Measurements from ENCODE around the gene ALDH1L1. TPM values are rescaled to one million over a fixed set of nuclear protein-coding genes. Genes with fewer than 3 reads are reported as not detected.

Gene ALDH1L1
- total RNA-seq, 6 donors from 2014 or later = 2.4 to 11.5 (median 4.7) TPM

DNA sequence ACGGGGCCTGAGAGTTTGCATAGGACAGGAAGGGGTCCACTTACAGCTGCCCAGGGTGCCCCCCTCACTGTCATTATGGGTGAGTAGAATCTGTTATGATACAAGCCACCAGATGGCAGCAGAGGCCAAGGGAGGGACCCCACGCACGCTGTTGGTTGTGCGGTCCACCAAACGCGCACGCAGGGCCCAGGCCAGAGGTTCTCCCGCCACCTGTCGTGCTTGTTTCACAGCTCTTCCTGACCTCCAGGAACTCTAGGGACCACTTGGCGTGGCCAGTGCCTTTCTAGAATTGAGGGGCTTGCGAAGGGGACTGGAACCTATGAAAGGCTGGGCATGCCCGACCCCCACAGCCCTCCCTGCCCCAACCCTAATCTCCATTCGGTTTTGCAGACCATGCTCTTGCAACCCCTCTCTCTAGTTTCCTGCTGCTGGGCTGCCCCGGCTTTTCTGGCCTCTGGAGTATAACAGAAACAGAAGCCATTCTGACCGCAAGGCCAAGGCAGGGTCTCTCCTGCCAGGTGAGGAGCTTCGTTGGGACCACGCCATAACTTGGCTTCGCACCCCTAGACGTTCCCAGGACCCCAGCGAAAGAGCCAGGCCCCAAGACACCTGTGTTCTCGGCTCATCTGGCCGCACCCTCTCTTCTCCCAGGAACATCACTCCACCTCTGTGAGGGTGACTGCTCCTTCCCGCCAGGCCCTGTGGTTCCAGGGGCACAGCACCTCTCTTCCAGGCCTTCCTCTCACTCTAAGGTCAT lies 46.0 kb downstream of the ALDH1L1 start:
- H3K9me3 ChIP-seq = no peaks in the 10 kb centered on the region
- no peaks in the 10 kb centered on the region for H3K36me3 ChIP-seq
- peaks cover 0 to 14% (median 6%) of the 10 kb centered on the region in 4 donors for H3K4me1 ChIP-seq
- H3K27ac ChIP-seq = no peak overlapping the region
- H3K27me3 ChIP-seq = no peaks in the 10 kb centered on the region
- peak; percentile 42 to 71 for DNase-seq
- peak; percentile 25 to 73 for ATAC-seq (ENCODE audit: low FRiP score in 2 of 2)
- no peak overlapping the region for H3K4me3 ChIP-seq
- TF ChIP-seq POLR2AphosphoS5 (IDR thresholded peaks at IDR 0.05) (no peak), EP300 (IDR thresholded peaks at IDR 0.05) (no peak), POLR2A (IDR thresholded peaks at IDR 0.05) (no peak)
- TF ChIP-seq, protein P1, sequence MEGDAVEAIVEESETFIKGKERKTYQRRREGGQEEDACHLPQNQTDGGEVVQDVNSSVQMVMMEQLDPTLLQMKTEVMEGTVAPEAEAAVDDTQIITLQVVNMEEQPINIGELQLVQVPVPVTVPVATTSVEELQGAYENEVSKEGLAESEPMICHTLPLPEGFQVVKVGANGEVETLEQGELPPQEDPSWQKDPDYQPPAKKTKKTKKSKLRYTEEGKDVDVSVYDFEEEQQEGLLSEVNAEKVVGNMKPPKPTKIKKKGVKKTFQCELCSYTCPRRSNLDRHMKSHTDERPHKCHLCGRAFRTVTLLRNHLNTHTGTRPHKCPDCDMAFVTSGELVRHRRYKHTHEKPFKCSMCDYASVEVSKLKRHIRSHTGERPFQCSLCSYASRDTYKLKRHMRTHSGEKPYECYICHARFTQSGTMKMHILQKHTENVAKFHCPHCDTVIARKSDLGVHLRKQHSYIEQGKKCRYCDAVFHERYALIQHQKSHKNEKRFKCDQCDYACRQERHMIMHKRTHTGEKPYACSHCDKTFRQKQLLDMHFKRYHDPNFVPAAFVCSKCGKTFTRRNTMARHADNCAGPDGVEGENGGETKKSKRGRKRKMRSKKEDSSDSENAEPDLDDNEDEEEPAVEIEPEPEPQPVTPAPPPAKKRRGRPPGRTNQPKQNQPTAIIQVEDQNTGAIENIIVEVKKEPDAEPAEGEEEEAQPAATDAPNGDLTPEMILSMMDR (IDR thresholded peaks at IDR 0.05) = peak; percentile 54 to 83 (median 72)
- 45 to 86% methylated on average over 10 to 23 of the region's 23 CpGs for WGBS, 2 donors

DNA sequence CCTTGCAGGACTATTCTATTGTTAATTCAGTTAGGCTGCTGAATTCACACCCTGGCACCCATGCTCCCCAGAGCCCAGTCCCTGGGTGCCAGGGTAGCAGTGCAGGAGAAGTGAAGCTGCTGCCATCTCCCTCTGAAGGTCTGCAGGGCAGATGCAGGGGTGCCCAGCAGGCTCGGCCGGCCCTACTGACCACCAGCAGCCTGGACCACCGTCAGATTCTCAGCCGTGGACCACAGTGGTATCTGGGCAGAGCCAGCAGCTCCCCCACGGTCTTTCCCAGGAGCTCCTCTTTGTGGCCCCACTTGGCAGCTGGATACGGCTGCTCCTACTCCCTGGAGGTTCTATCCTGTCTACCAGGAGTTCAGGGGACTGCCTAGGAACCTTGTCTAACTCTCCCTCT lies 46.8 kb downstream of the ALDH1L1 start:
- WGBS, 2 donors = 57 to 62% methylated on average over 5 to 6 of the region's 6 CpGs
- no peaks in the 10 kb centered on the region for H3K27me3 ChIP-seq

DNA sequence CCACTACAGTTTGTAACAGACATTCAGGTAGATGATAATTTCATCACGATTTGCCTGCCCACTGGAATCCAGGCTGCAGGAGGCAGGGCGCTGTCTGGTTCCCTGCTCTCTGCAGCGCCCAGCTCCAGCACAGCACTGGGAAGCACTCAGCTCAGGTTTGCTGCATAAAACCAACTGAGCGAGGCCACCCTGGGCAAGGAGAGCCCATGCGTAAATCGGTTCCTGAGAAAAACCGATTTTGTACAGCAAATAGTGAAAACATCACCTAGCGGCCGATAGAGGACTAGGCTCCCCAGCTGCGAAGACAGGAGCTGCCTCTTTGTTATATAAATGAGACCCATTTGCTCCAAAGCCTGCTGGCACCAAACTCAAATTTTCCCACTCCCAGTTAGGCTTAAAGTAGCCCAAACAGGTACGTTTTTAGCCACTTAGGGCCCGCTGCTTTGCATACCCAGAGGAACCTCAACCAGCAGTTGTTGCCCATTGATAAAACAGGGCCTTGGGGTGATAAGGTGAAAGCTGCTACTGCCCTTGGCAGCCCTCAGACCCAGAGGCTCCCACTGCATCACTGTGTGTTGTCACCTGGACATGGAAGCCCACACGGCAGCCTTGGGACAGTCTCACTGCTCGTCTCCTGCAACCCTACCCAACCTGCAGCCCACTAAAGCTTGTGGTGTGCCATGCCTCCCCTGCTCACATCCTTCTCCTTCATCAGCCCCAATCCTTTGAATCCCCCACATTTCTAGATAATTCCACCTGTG lies 47.5 kb downstream of the ALDH1L1 start:
- TF ChIP-seq POLR2A (IDR thresholded peaks at IDR 0.05) = no peak
- TF ChIP-seq, protein P1 (IDR thresholded peaks at IDR 0.05) = no peak
- no peak for TF ChIP-seq EP300 (IDR thresholded peaks at IDR 0.05)
- ATAC-seq (ENCODE audit: low FRiP score in 2 of 2) (no peak), DNase-seq (peak in 1 of 2 donors; percentile 15)
- 64 to 72% methylated on average over 13 to 14 of the region's 14 CpGs for WGBS, 2 donors
- Histone ChIP-seq H3K27me3 (no peaks in the 10 kb centered on the region), H3K4me1 (peaks cover 0 to 20% (median 10%) of the 10 kb centered on the region in 4 donors), H3K4me3 (no peak overlapping the region), H3K9me3 (no peaks in the 10 kb centered on the region), H3K27ac (no peak overlapping the region), H3K36me3 (no peaks in the 10 kb centered on the region)

More for the DNA sequence above, 46.8 kb downstream of the ALDH1L1 start:
- ATAC-seq (ENCODE audit: low FRiP score in 2 of 2) = no peak
- Histone ChIP-seq H3K27ac (no peak overlapping the region), H3K9me3 (no peaks in the 10 kb centered on the region), H3K36me3 (no peaks in the 10 kb centered on the region), H3K4me1 (peaks cover 0 to 20% (median 10%) of the 10 kb centered on the region in 4 donors), H3K4me3 (no peak overlapping the region)
- peak in 1 of 2 donors; percentile 14 for DNase-seq
- TF ChIP-seq POLR2A (IDR thresholded peaks at IDR 0.05) (no peak), POLR2AphosphoS5 (IDR thresholded peaks at IDR 0.05) (no peak), EP300 (IDR thresholded peaks at IDR 0.05) (no peak)
- TF ChIP-seq, protein P1 (IDR thresholded peaks at IDR 0.05) = no peak

DNA sequence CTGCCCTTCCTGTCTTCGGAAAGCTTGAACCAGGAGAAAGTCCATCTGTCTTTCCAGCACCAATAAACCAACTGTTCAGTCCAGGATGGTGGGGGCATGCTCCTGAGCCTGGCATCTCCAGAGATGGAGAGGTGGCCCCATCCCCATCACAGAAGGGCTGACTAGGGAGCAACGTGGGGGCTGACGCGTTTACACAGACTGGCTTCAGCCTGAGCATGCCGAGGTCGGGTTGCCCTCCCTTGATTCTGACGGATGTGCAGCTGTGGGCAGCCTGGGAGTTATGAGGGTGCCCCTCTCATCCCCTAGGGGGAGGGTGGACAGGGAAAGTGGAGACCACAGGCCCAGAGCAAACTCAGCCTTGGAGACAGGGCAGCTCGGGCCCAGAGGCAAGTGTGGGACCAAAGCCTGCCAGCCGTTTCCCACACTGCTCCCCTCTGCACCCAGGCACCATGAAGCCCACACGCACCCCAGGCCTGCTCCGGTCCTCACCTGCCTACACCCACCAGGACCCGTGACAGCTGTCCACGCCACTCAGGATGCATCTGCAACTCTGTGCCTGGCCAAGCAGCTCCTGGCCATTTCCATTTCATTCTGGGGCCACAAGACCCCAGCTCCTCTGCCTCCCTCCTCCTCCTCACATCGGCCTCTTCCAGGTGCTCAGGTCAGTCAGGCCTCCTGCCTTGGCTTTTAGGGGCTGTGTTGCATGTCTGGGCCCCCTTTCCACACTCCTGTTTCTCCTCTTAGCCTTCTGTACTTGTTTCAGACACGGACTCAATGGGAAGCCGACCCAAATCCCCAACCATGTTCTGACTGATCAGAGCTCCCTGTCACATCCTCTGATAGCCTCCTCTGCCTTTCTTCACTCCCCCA lies 48.3 kb downstream of the ALDH1L1 start:
- WGBS, 2 donors = 80 to 81% methylated on average over 7 to 15 of the region's 16 CpGs
- Histone ChIP-seq H3K4me3 (no peak overlapping the region), H3K4me1 (peaks cover 0 to 20% (median 10%) of the 10 kb centered on the region in 4 donors), H3K9me3 (no peaks in the 10 kb centered on the region), H3K27me3 (no peaks in the 10 kb centered on the region), H3K27ac (no peak overlapping the region), H3K36me3 (no peaks in the 10 kb centered on the region)
- ATAC-seq (ENCODE audit: low FRiP score in 2 of 2) (no peak), DNase-seq (peak; percentile 15 to 38)
- TF ChIP-seq, protein P1 (IDR thresholded peaks at IDR 0.05) = no peak
